Mesenchymal stem cell (in vitro differentiated cells and primary cell): ENCODE measurements around the gene PSME1.

ENCODE experiments used
- DNase-seq: peaks from one replicate; pipeline ENCODE4 v3.0.0-alpha.2; 2013
- H2AFZ ChIP-seq: one replicate; pipeline ENCODE4 v1.6.1; 2013; ENCODE audit warnings: low read depth, mild to moderate bottlenecking, control low read depth, inconsistent platforms, low read length, moderate library complexity
- H2AK5ac ChIP-seq: 2 replicates; pipeline ENCODE4 v1.6.1; 2013; ENCODE audit warnings: low read length, moderate library complexity, mild to moderate bottlenecking, inconsistent platforms; ENCODE audit not compliant: severe bottlenecking
- H2BK120ac ChIP-seq: one replicate; pipeline ENCODE4 v1.6.1; 2013; ENCODE audit warnings: low read depth, mild to moderate bottlenecking, inconsistent platforms, low read length, moderate library complexity
- H2BK12ac ChIP-seq, 2 experiments: one replicate each; pipeline ENCODE4 v1.6.1; 2013; ENCODE audit warnings: inconsistent platforms in 2 of 2, low read length in 2 of 2, mild to moderate bottlenecking in 2 of 2, moderate library complexity in 2 of 2, control low read depth in 1 of 2
- H2BK15ac ChIP-seq: one replicate; pipeline ENCODE4 v1.6.1; 2013; ENCODE audit warnings: mild to moderate bottlenecking, low read depth, inconsistent platforms; ENCODE audit not compliant: poor library complexity, severe bottlenecking
- H2BK5ac ChIP-seq: 2 replicates; pipeline ENCODE4 v1.6.1; 2013; ENCODE audit warnings: low read depth, mild to moderate bottlenecking, low read length, control low read depth, inconsistent platforms; ENCODE audit not compliant: poor library complexity, severe bottlenecking
- H3K14ac ChIP-seq, 2 experiments: one replicate each; pipeline ENCODE4 v1.6.1; 2013; ENCODE audit warnings: inconsistent platforms in 2 of 2, low read length in 2 of 2, control low read depth in 1 of 2, mild to moderate bottlenecking in 1 of 2, moderate library complexity in 1 of 2
- H3K18ac ChIP-seq, 2 experiments: one replicate each; pipeline ENCODE4 v1.6.1; 2013; ENCODE audit warnings: inconsistent platforms in 2 of 2, low read length in 2 of 2, control low read depth in 1 of 2, low read depth in 1 of 2, mild to moderate bottlenecking in 1 of 2
- H3K23ac ChIP-seq, 2 experiments: one replicate each; pipeline ENCODE4 v1.6.1; 2013; ENCODE audit warnings: inconsistent platforms in 2 of 2, low read length in 2 of 2, mild to moderate bottlenecking in 2 of 2, moderate library complexity in 2 of 2, control low read depth in 1 of 2
- H3K27ac ChIP-seq: 2 replicates; pipeline ENCODE4 v1.5.1; 2013; ENCODE audit warnings: mild to moderate bottlenecking, moderate library complexity, low read length, control low read depth, inconsistent platforms; ENCODE audit not compliant: poor library complexity, severe bottlenecking
- H3K27me3 ChIP-seq, 2 experiments: 2 replicates each; pipeline versions ENCODE4 v1.6.1 to v1.7.0; 2013; ENCODE audit warnings: low read length in 2 of 2, mild to moderate bottlenecking in 2 of 2, moderate library complexity in 2 of 2, control low read depth in 1 of 2, inconsistent platforms in 1 of 2; ENCODE audit not compliant: control insufficient read depth in 1 of 2, insufficient read depth in 1 of 2
- H3K36me3 ChIP-seq, 2 experiments: 2 replicates each; pipeline versions ENCODE4 v1.6.1 to v1.7.0; 2013; ENCODE audit warnings: low read length in 2 of 2, control low read depth in 1 of 2, inconsistent platforms in 1 of 2, low read depth in 1 of 2, mild to moderate bottlenecking in 1 of 2; ENCODE audit not compliant: insufficient read depth in 2 of 2, control insufficient read depth in 1 of 2
- H3K4ac ChIP-seq, 2 experiments: one replicate each; pipeline ENCODE4 v1.6.1; 2013; ENCODE audit warnings: inconsistent platforms in 2 of 2, low read length in 2 of 2, mild to moderate bottlenecking in 2 of 2, moderate library complexity in 2 of 2, control low read depth in 1 of 2, low read depth in 1 of 2
- H3K4me1 ChIP-seq: 2 replicates; pipeline ENCODE4 v1.6.1; 2013; ENCODE audit warnings: low read depth, low read length, control low read depth; ENCODE audit not compliant: control insufficient read depth, insufficient read depth
- H3K4me2 ChIP-seq: 2 replicates; pipeline ENCODE4 v1.6.1; 2013; ENCODE audit warnings: low read length, mild to moderate bottlenecking, inconsistent platforms; ENCODE audit not compliant: poor library complexity, severe bottlenecking
- H3K4me3 ChIP-seq, 2 experiments: 2 replicates each; pipeline versions ENCODE4 v1.5.1 to v1.7.0; 2013; ENCODE audit warnings: low read length in 2 of 2, mild to moderate bottlenecking in 2 of 2, control low read depth in 1 of 2, low read depth in 1 of 2; ENCODE audit not compliant: insufficient read depth in 1 of 2
- H3K79me1 ChIP-seq: replicated peaks from 2 replicates; pipeline ENCODE4 v1.6.1; 2013; ENCODE audit warnings: mild to moderate bottlenecking, control low read depth, low read length, inconsistent platforms; ENCODE audit not compliant: poor library complexity, severe bottlenecking
- H3K9ac ChIP-seq: 2 replicates; pipeline ENCODE4 v1.7.0; 2013; ENCODE audit warnings: mild to moderate bottlenecking, low read length, moderate library complexity
- H3K9me3 ChIP-seq: 2 replicates; pipeline ENCODE4 v1.7.0; 2013; ENCODE audit warnings: mild to moderate bottlenecking, low read length; ENCODE audit not compliant: control insufficient read depth
- H4K8ac ChIP-seq: one replicate; pipeline ENCODE4 v1.6.1; 2013; ENCODE audit warnings: inconsistent platforms, mild to moderate bottlenecking, low read length, moderate library complexity
- H4K91ac ChIP-seq: one replicate; pipeline ENCODE4 v1.6.1; 2013; ENCODE audit warnings: mild to moderate bottlenecking, low read length, inconsistent platforms
- WGBS: methylation state at CpG from one replicate; pipeline ENCODE4 v1.1.7; 2013; ENCODE audit warnings: mixed read lengths; 5-methylcytosine and 5-hydroxymethylcytosine counted together

The PSME1 gene

DNA sequence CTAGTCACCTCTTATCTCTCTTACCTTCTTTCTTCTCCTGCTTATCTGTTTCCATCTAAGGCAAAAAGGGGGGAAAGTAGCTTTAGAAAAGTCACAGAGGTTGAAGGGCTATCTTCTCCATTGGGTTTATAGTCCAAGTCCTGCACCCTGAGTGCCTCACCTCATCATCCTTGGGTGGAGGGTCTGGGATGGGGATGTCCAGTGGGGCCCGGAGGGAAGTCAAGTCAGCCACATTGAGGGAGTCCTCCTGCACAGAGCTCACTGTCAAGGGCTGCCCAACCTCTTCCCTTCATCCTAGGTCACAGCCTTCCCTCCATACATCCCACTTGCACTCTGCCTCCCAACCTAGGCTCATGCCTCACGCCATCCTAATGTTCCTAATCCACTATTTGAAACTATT lies 9.2 kb downstream of the PSME1 start:
- Histone ChIP-seq H3K4me1 (peaks cover 18% of the 10 kb centered on the region), H2BK15ac (no peak overlapping the region), H3K23ac (no peak overlapping the region), H2AK5ac (peak overlapping the region; percentile 30), H3K14ac (no peak overlapping the region), H3K4me3 (peak overlapping the region in 1 of 2 experiments; percentile 96), H2AFZ (no peak overlapping the region), H3K4me2 (peak overlapping the region; percentile 76), H4K8ac (no peak overlapping the region), H2BK5ac (no peak overlapping the region), H3K27ac (peak overlapping the region; percentile 81), H3K18ac (no peak overlapping the region), H3K27me3 (no peaks in the 10 kb centered on the region), H2BK12ac (peak overlapping the region in 1 of 2 experiments; percentile 25), H3K4ac (no peak overlapping the region), H4K91ac (peak overlapping the region; percentile 7), H3K9me3 (no peaks in the 10 kb centered on the region), H3K79me1 (peaks cover 23% of the 10 kb centered on the region), H3K36me3 (peaks cover 19 to 37% of the 10 kb centered on the region in 2 experiments), H2BK120ac (no peak overlapping the region), H3K9ac (peak overlapping the region; percentile 94)
- no peak for DNase-seq
- 93% methylated on average over 1 of the region's 2 CpGs for WGBS

GRCh38 chr14:24145690-24146452 lies 9.9 kb downstream of the PSME1 start:
- no peak overlapping the region for H2AK5ac ChIP-seq
- peak; percentile 92 for DNase-seq
- H3K23ac ChIP-seq: no peak overlapping the region
- H2BK5ac ChIP-seq: no peak overlapping the region
- H3K14ac ChIP-seq: peak overlapping the region in 1 of 2 experiments; percentile 87
- H3K27me3 ChIP-seq: no peaks in the 10 kb centered on the region
- H2BK120ac ChIP-seq: no peak overlapping the region
- peak overlapping the region; percentile 2 to 19 for H3K4ac ChIP-seq
- peak overlapping the region; percentile 43 for H2AFZ ChIP-seq
- peak overlapping the region; percentile 55 for H2BK15ac ChIP-seq
- H3K9me3 ChIP-seq: no peaks in the 10 kb centered on the region
- H3K4me2 ChIP-seq: peak overlapping the region; percentile 76
- peaks cover 18% of the 10 kb centered on the region for H3K4me1 ChIP-seq
- H4K8ac ChIP-seq: no peak overlapping the region
- H3K9ac ChIP-seq: peak overlapping the region; percentile 94
- H3K27ac ChIP-seq: peak overlapping the region; percentile 81
- H3K18ac ChIP-seq: peak overlapping the region; percentile 41 to 87
- 40% methylated on average over 8 of the region's 9 CpGs for WGBS
- H3K79me1 ChIP-seq: peaks cover 29% of the 10 kb centered on the region
- H2BK12ac ChIP-seq: peak overlapping the region in 1 of 2 experiments; percentile 44
- peaks cover 26 to 44% of the 10 kb centered on the region in 2 experiments for H3K36me3 ChIP-seq
- H3K4me3 ChIP-seq: peak overlapping the region; percentile 67 to 96
- peak overlapping the region; percentile 66 for H4K91ac ChIP-seq

- Histone ChIP-seq H4K8ac (peak within 1 kb of the TSS; percentile 85), H3K9me3 (no peaks in the 10 kb centered on the region), H2BK5ac (no peak within 1 kb of the TSS), H3K4me3 (peak within 1 kb of the TSS; percentile 92 to 96), H3K27ac (peak within 1 kb of the TSS; percentile 81), H3K14ac (peak within 1 kb of the TSS in 1 of 2 experiments; percentile 87), H3K27me3 (no peaks in the 10 kb centered on the region), H3K4me2 (peak within 1 kb of the TSS; percentile 96), H3K4ac (peak within 1 kb of the TSS; percentile 66 to 89), H3K36me3 (peaks cover 32 to 50% of the 10 kb centered on the region in 2 experiments), H2BK120ac (peak within 1 kb of the TSS; percentile 67), H4K91ac (peak within 1 kb of the TSS; percentile 66), H2BK15ac (peak within 1 kb of the TSS; percentile 97), H2AFZ (peak within 1 kb of the TSS; percentile 43), H3K9ac (peak within 1 kb of the TSS; percentile 94), H3K4me1 (peaks cover 18% of the 10 kb centered on the region), H3K23ac (peak within 1 kb of the TSS in 1 of 2 experiments; percentile 75), H2BK12ac (peak within 1 kb of the TSS; percentile 40 to 44), H3K79me1 (peaks cover 35% of the 10 kb centered on the region), H2AK5ac (no peak within 1 kb of the TSS), H3K18ac (peak within 1 kb of the TSS; percentile 87 to 88)
- peak; percentile 99 for DNase-seq
- 1% methylated on average over 22 of the region's 25 CpGs for WGBS
These were observed 10.5 kb downstream of the PSME1 start, which contains the start of gene PSME2 for GRCh38 chr14:24146453-24146977. Gene PSME2, minus strand, starts transcription at chr14:24146610. Its CDS starts 29 bp downstream, at chr14:24146581.
